Activated CD4-positive, alpha-beta memory T cell treated with anti-CD3 and anti-CD28 coated beads, Interleukin-2, amount 10 ng/mL, durations not matched to agents 7 days and 5 days (primary cell): ENCODE results near the gene RPS8. TPM values are rescaled to one million over a fixed set of nuclear protein-coding genes. Genes with fewer than 3 reads are reported as not detected.
"Not testable (repeated sequence)": the region's sequence is repeated elsewhere in the genome, so short reads cannot be mapped to it uniquely, and the experiment has no call there.

Experiments
- CTCF ChIA-PET: fragments of 350-600 bp; sonication (Branson Sonifier 250); formaldehyde crosslinking; loops from one replicate; lab custom pipeline; 2021; ENCODE audit warnings: antibody characterized with exemption, inconsistent platforms; lab: Charles Lee
- POLR2A ChIA-PET: fragments of 350-600 bp; sonication (Branson Sonifier 250); formaldehyde crosslinking; loops from one replicate; lab custom pipeline; 2021; ENCODE audit warnings: antibody characterized with exemption; lab: Charles Lee
- DNase-seq: peaks from one replicate; pipeline ENCODE4 v3.0.0-alpha.2; 2020
- H3K27ac Mint-ChIP-seq: one replicate; pipeline ENCODE4 v1.8.0; 2021; ENCODE audit warnings: mild to moderate bottlenecking, mixed read lengths
- H3K27me3 Mint-ChIP-seq: one replicate; pipeline ENCODE4 v1.8.0; 2021; ENCODE audit warnings: mixed read lengths
- H3K36me3 Mint-ChIP-seq: one replicate; pipeline ENCODE4 v1.8.0; 2021; ENCODE audit warnings: low read depth, mixed read lengths
- H3K4me1 Mint-ChIP-seq: one replicate; pipeline ENCODE4 v1.8.0; 2021; ENCODE audit warnings: mixed read lengths
- H3K4me3 Mint-ChIP-seq: one replicate; pipeline ENCODE4 v1.8.0; 2021; ENCODE audit warnings: mild to moderate bottlenecking, mixed read lengths
- H3K9me3 Mint-ChIP-seq: one replicate; pipeline ENCODE4 v1.8.0; 2021; ENCODE audit warnings: mixed read lengths
- total RNA-seq, 2 experiments: library from RNA; stranded (reverse); gene quantifications; one replicate each; pipeline ENCODE4 v1.2.3, GENCODE V29; 2021

Gene RPS8
- total RNA-seq, 2 experiments from 2014 or later = 1,610 to 1,658 TPM

DNA sequence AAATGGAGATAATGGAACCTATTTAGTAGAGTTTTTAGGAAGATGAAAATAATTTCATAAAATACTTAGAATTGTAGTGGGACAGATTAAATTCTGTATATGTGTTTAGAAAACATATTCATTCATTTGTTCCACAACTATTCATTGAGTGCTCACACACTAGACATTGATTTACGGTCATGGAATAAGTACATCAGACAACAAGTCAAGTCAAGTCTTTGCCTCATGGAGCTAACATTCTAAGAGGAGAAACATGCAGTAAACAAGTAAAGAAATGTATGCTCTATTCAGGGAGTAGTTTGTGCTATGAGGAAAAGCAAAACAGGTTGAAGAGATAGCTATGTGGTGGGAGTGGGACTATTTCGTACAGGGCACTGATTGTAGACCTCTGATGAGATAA, 42.0 kb downstream of the RPS8 start:
- H3K36me3 Mint-ChIP-seq = peaks cover 14% of the 10 kb centered on the region
- peak overlapping the region; percentile 22 for H3K27ac Mint-ChIP-seq
- no peaks in the 10 kb centered on the region for H3K27me3 Mint-ChIP-seq
- peak overlapping the region; percentile 21 for H3K4me3 Mint-ChIP-seq
- CTCF ChIA-PET = interaction anchor here (0.7 to 5.8 kb wide), 4 partner anchors 10 to 33 kb away, joined by 3 to 76 read pairs (median 40); partner anchors contain the start of genes BTBD19, DYNLT4 and PLK3
- peaks cover 53% of the 10 kb centered on the region for H3K4me1 Mint-ChIP-seq
- H3K9me3 Mint-ChIP-seq = no peaks in the 10 kb centered on the region
- DNase-seq = no peak
- POLR2A ChIA-PET = interaction anchor here (0.8 to 11.9 kb wide), 8 partner anchors 13 to 523 kb away, joined by 3 to 960 read pairs (median 144); partner anchors contain the start of genes BEST4, BTBD19, DYNLT4 and MUTYH

DNA sequence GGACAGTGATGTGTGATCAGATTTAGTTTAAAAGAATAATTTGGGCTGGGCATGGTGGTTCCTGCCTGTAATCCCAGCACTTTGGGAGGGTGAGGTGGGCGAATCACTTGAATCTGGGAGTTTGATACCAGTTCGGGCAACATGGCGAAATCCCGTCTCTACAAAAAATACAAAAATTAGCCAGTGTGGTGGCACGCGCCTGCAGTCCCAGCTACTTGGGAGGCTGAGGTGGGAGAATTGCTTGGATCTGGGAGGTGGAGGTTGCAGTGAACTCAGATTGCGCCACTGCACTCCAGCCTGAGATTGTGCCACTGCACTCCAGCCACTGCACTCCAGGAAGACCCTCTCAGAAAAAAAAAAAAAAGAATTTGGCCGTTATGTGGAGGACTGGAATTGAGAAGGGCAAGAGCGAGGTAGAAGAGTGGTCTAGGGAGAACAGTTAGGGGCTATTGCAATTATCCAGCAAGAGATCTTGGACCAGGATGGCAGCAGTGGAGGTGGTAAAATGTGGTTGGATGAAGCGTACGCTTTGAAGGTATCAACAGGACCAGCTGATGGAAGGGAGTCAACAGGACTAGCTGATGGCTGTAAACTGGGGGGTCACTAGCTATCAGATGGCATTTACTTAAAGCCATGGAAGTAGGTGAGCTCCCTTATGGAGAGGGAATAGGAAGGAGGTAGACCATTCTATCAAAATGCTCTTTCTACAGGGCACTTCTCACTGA, 42.6 kb downstream of the RPS8 start:
- POLR2A ChIA-PET = interaction anchor here (0.8 to 11.9 kb wide), 9 partner anchors 14 to 523 kb away, joined by 3 to 960 read pairs (median 94); partner anchors contain the start of genes BEST4, BTBD19, DYNLT4 and MUTYH
- CTCF ChIA-PET = interaction anchor here (0.7 to 5.8 kb wide), 9 partner anchors 10 to 96 kb away, joined by 3 to 76 read pairs (median 13); partner anchors contain the start of genes BTBD19, DYNLT4, PLK3 and RPS8
- peaks cover 54% of the 10 kb centered on the region for H3K4me1 Mint-ChIP-seq
- no peak for DNase-seq
- peak overlapping the region; percentile 61 for H3K27ac Mint-ChIP-seq
- H3K4me3 Mint-ChIP-seq = peak overlapping the region; percentile 58
- peaks cover 14% of the 10 kb centered on the region for H3K36me3 Mint-ChIP-seq
- H3K27me3 Mint-ChIP-seq = no peaks in the 10 kb centered on the region
- no peaks in the 10 kb centered on the region for H3K9me3 Mint-ChIP-seq

DNA sequence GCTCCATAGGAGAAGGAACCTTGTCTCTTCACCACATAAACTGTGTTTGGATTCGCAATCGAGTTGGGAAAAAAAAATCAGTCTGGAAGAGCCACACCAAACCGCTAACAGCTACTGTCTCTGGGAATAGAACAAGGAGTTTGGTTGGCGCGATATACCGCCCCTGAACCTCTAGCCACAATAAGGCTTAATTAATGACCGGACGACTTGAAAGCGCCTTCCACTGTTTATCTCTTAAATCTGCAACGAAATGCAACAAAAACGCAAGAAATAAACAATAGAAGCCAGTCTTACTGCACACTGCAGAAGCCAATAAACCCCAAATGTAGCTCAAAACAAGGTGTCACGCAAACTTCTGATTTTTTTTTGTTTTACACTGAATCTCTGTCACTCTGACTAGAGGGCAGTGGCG, 43.9 kb downstream of the RPS8 start:
- CTCF ChIA-PET = interaction anchor here (0.5 to 5.8 kb wide), 12 partner anchors 12 to 155 kb away, joined by 3 to 76 read pairs (median 6); partner anchors contain the start of genes BTBD19, DYNLT4, PLK3 and RNU5D-1
- H3K9me3 Mint-ChIP-seq = no peaks in the 10 kb centered on the region
- POLR2A ChIA-PET = interaction anchor here (0.6 to 11.9 kb wide), 44 partner anchors 9 to 1905 kb away, joined by 3 to 960 read pairs (median 6); partner anchors contain the start of genes ARMH1, BEST4, BTBD19 and DYNLT4
- DNase-seq = no peak
- peak overlapping the region; percentile 98 for H3K27ac Mint-ChIP-seq
- H3K4me1 Mint-ChIP-seq = peaks cover 47% of the 10 kb centered on the region
- H3K36me3 Mint-ChIP-seq = peaks cover 12% of the 10 kb centered on the region
- no peaks in the 10 kb centered on the region for H3K27me3 Mint-ChIP-seq
- peak overlapping the region; percentile 85 for H3K4me3 Mint-ChIP-seq

DNA sequence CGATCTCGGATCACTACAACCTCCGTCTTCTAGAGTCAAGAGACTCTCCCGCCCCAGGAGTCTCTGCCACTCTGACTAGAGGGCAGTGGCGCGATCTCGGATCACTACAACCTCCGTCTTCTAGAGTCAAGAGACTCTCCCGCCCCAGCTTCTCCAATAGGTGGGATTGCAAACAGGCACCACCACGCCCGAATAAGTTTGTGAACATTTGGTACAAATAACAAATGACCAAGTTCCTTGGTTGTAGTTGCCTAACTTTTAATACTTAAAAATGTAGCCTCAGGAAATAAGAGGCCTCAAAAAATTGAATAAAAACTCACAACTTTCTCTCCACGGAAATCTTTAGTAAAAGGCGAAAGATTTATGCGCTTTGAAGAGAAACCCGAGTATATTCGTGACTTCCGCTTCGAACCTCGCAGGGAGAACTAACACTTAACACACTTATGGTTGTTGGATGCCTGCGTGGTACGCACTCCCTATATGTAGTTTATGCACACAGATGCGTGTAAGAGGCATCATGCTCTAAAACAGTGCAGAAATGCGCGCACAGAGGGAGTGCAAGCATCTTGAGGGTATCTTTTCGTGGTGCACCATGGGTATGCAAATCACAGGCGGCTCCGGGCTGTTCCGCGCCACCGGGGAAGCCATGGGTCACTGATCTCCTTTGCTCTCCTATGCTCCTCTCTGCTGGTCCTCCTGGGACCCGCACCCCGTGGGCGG, 44.4 kb downstream of the RPS8 start:
- Mint-ChIP-seq H3K36me3 (peaks cover 9% of the 10 kb centered on the region), H3K27me3 (no peaks in the 10 kb centered on the region), H3K9me3 (no peaks in the 10 kb centered on the region), H3K4me1 (peaks cover 45% of the 10 kb centered on the region), H3K27ac (peak overlapping the region; percentile 98), H3K4me3 (peak overlapping the region; percentile 85)
- DNase-seq = peak; percentile 87
- CTCF ChIA-PET = interaction anchor here (0.7 to 5.8 kb wide), 14 partner anchors 10 to 193 kb away, joined by 3 to 76 read pairs (median 4); partner anchors contain the start of genes BTBD19, DYNLT4, PLK3 and RNU5D-1
- POLR2A ChIA-PET = interaction anchor here (0.6 to 11.9 kb wide), 50 partner anchors 8 to 1906 kb away, joined by 3 to 960 read pairs (median 6); partner anchors contain the start of genes ARMH1, BEST4, BTBD19 and DYNLT4

DNA sequence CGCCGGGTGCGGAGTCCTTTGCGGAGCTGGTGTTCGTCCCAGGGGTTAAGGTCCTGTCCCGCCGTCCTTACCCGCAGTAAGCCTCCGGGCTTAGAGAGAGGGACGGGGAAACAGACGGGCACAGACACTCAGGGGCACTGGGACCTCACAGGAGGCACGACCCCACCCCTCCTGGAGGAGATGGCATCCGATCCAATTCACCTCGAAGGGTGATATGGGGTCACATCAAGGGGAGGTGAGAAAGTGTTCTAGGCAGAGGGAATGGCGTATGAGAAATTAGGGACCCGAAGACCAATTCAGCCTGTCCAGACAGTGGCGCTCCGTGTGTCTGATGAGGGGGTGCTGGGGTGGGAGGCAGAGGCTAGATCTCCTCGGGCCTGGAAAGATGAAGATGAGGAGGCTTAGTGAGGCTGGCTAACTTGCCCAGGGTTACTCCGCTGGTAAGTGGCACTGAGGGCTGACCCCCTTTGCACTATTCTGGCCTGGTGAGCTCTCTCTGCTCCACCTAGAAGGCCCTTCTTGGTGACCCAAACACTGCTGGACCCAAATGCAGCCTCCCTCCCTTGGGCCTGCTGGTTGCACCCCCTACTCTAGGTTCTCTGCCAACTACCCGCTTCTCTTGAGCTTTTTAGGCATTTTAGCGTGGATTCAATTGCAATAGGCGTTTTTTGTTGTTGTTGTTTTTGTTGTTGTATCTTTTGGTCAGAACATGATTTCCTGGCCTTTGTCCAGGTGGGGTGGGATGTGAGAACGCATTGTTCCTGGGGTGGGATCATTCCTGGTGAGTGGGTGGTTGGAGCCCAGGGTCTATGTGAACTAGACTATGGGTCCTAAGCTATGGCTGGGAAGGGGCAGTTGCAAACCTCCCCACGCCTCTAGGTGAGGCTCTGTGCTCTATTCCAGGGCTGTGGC, 45.2 kb downstream of the RPS8 start:
- no peaks in the 10 kb centered on the region for H3K27me3 Mint-ChIP-seq
- DNase-seq = no peak
- peaks cover 38% of the 10 kb centered on the region for H3K4me1 Mint-ChIP-seq
- peak overlapping the region; percentile 98 for H3K27ac Mint-ChIP-seq
- peak overlapping the region; percentile 85 for H3K4me3 Mint-ChIP-seq
- ChIA-PET CTCF (interaction anchor here (0.7 to 5.8 kb wide), 9 partner anchors 9 to 192 kb away, joined by 3 to 76 read pairs (median 4); partner anchors contain the start of genes BEST4, BTBD19, DYNLT4 and PLK3), POLR2A (interaction anchor here (0.6 to 11.9 kb wide), 23 partner anchors 10 to 701 kb away, joined by 3 to 960 read pairs (median 10); partner anchors contain the start of genes BEST4, BTBD19, DYNLT4 and EIF2B3)
- no peaks in the 10 kb centered on the region for H3K9me3 Mint-ChIP-seq
- H3K36me3 Mint-ChIP-seq = peaks cover 1% of the 10 kb centered on the region

DNA sequence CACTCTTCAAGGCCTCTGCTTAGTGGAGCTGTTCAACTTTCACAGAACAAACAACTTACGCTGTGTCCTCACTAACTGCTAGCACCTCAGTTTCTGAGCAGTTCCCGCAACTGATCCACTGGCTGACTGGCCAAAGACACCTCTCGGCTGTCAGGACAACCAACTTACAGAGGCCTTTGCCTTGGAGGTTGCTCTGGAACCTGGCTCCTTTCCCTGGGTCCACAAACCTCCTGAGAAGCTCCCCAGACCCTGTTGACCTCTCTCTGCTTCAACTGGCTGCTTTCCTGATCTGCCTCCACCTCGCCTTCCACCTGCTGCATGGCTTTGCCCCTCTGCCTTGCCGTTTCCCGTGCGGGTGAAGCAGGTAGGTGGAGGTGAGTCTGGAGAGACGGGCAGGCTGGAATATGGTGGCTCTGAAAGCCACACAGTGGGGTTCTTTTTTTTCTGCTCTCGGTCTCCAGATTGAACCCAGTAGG, 45.9 kb downstream of the RPS8 start:
- Mint-ChIP-seq H3K27ac (no peak overlapping the region), H3K27me3 (no peaks in the 10 kb centered on the region), H3K9me3 (no peaks in the 10 kb centered on the region), H3K4me3 (peak overlapping the region; percentile 85), H3K36me3 (no peaks in the 10 kb centered on the region), H3K4me1 (peaks cover 38% of the 10 kb centered on the region)
- DNase-seq = no peak
- CTCF ChIA-PET = interaction anchor here (0.8 to 5.8 kb wide), 10 partner anchors 9 to 482 kb away, joined by 3 to 76 read pairs (median 4); partner anchors contain the start of genes BEST4, BTBD19, DYNLT4 and PLK3
- POLR2A ChIA-PET = interaction anchor here (1.0 to 11.9 kb wide), 15 partner anchors 9 to 700 kb away, joined by 3 to 960 read pairs (median 32); partner anchors contain the start of genes BEST4, BTBD19, DYNLT4 and EIF2B3

DNA sequence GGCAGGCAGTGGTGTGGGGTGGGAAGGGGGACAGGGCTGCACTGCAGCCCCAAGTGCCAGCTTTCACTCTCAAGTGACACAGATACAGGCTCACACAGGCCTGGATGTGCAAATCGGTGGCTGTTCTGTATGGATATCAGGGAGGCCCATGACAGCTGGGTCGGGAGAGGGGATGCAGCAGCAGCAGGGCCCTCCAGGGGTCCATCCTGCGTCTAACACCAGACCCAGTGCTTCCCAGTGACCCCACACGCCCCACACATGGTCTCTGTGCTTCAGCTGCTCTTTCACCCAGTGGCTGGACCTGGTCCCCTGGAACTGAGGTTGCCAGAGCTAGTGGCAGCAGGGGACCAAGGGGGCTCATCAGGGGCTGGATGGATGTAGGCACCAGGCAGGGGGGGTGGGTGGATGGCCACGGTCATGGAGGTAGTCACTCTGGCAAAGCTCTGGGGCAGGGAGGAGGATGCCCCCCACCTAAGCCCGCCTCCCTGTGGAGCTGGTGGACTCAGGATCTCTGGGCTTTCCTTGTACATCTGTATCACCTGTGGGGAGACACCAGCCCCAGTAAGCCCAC, 46.9 kb downstream of the RPS8 start:
- no peak overlapping the region for H3K27ac Mint-ChIP-seq
- H3K4me1 Mint-ChIP-seq = peaks cover 36% of the 10 kb centered on the region
- no peak overlapping the region for H3K4me3 Mint-ChIP-seq
- H3K9me3 Mint-ChIP-seq = no peaks in the 10 kb centered on the region
- DNase-seq = no peak
- POLR2A ChIA-PET = interaction anchor here (1.0 to 11.9 kb wide), 13 partner anchors 8 to 699 kb away, joined by 3 to 960 read pairs (median 32); partner anchors contain the start of genes BEST4, BTBD19, DYNLT4 and EIF2B3
- no peaks in the 10 kb centered on the region for H3K27me3 Mint-ChIP-seq
- H3K36me3 Mint-ChIP-seq = no peaks in the 10 kb centered on the region
- CTCF ChIA-PET = interaction anchor here (0.6 to 5.8 kb wide), 10 partner anchors 13 to 698 kb away, joined by 3 to 76 read pairs (median 3); partner anchors contain the start of genes BTBD19, DYNLT4, PLK3 and RNU5D-1

DNA sequence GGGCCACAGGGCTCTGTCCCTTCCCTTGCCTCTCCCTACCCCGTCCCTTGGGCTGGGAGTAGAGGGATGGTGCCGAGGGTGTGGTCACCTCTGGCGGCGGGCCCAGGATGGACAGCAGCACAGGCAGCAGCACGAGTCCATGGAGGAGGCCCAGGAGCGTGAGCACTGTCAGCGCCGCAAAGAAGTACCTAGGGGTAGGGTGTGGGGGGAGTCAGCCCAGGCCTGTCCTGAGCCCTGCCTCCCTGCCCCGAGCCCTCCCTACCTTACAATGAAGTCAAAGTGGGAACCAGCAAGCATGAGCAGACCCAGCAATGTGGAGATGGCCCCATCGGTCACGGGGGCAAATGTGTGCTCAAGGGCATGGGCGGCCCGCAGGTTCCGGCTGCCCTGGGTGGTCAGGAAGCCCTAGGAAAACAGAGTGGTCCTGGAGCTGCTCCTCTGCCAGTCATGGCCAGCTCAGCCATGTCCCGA, 47.7 kb downstream of the RPS8 start:
- H3K36me3 Mint-ChIP-seq = no peaks in the 10 kb centered on the region
- CTCF ChIA-PET = interaction anchor here (0.6 to 1.6 kb wide), 2 partner anchors 23 to 697 kb away, joined by 3 read pairs; partner anchors contain the start of gene PLK3
- H3K27ac Mint-ChIP-seq = no peak overlapping the region
- no peak for DNase-seq
- peaks cover 30% of the 10 kb centered on the region for H3K4me1 Mint-ChIP-seq
- no peaks in the 10 kb centered on the region for H3K9me3 Mint-ChIP-seq
- no peak overlapping the region for H3K4me3 Mint-ChIP-seq
- H3K27me3 Mint-ChIP-seq = no peaks in the 10 kb centered on the region
- POLR2A ChIA-PET = interaction anchor here (1.1 to 11.9 kb wide), 7 partner anchors 10 to 102 kb away, joined by 3 to 960 read pairs (median 195); partner anchors contain the start of genes BEST4, BTBD19, DYNLT4 and PLK3

DNA sequence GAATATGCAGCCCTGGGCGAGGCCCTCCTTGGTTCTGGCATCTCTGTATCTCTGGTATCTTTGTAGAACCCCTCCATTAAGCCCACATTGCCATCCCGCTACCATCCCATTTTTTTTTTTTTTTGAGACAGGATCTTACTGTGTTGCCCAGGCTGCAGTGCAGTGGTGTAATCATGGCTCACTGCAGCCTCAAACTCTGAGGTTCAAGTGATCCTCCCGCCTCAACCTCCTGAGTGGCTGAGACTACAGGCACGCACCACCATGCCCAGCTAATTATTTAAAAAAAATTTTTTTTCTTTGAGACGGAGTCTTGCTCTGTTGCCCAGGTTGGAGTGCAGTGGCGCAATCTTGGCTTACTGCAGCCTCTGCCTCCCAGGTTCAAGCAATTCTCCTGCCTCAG, 49.1 kb downstream of the RPS8 start:
- not testable (repeated sequence) for DNase-seq, H3K36me3 Mint-ChIP-seq, H3K9me3 Mint-ChIP-seq, H3K27ac Mint-ChIP-seq, H3K4me3 Mint-ChIP-seq, H3K27me3 Mint-ChIP-seq
- ChIA-PET POLR2A (interaction anchor here (1.8 to 11.9 kb wide), 3 partner anchors 20 to 103 kb away, joined by 3 to 960 read pairs (median 330); partner anchors contain the start of genes BTBD19, DYNLT4 and PLK3), CTCF (interaction anchor here (1.6 kb wide), 1 partner anchor 24 kb away, joined by 3 read pairs; the partner anchor contains the start of gene PLK3)
- peaks cover 20% of the 10 kb centered on the region for H3K4me1 Mint-ChIP-seq

DNA sequence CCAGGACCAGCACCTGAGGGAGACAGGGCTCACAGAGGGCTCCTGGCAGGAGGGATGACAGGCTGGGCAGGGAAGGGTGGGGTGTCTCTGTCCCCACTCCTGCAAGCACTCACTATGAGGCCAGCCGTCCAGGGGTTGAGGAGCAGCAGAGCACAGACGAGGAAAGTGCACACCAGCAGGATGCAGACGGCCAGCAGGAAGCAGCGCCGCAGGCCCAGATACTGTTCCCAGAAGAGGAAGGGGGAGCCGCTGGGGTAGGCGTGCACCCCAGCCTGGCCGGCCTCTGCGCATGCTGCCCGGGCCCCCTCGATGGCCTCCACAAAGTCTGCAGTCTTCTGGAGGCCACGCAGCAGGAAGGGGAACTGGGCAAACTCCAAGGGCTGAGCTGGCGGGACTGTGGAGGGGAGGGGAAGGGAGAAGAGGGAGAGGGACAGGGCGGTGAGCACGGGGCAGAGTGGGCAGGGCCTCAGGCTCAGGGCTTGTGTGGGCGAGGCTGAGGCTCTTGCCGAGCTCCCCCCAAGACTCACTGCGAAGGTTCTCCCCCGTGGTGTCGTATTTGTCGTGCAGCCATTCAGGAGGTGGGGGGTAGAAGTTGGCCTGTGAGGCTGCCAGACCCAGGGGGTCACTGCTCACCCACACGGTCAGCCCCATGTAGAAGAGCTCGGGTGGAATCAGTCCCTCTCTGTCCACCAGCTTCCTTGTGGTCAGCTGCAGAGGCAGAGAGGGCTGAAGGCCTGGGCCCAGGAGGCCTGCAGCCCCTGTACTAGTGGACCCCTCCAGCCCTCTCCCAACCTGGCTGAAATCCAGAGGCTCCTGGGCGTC, 51.2 kb downstream of the RPS8 start:
- no peak for DNase-seq
- no peaks in the 10 kb centered on the region for H3K36me3 Mint-ChIP-seq
- H3K9me3 Mint-ChIP-seq = no peaks in the 10 kb centered on the region
- ChIA-PET CTCF (interaction anchor here (0.6 to 1.0 kb wide), 3 partner anchors 10 to 18 kb away, joined by 3 read pairs; no protein-coding TSS in a partner anchor), POLR2A (interaction anchor here (0.9 to 11.9 kb wide), 5 partner anchors 10 to 104 kb away, joined by 4 to 960 read pairs (median 4); partner anchors contain the start of genes BTBD19, DYNLT4, PLK3 and RNU5D-1)
- H3K4me1 Mint-ChIP-seq = peaks cover 4% of the 10 kb centered on the region
- no peak overlapping the region for H3K27ac Mint-ChIP-seq
- no peak overlapping the region for H3K4me3 Mint-ChIP-seq
- no peaks in the 10 kb centered on the region for H3K27me3 Mint-ChIP-seq
